Measurements from ENCODE around the gene PRMT3.

PRMT3 gene

GRCh38 chr11:20438637-20439036 lies 51.1 kb downstream of the PRMT3 start (continued):
- TF ChIP-seq ZFP69B (tag by site-specific recombination; IDR thresholded peaks at IDR 0.05), result no peak
- no peak for TF ChIP-seq SETDB1 (IDR thresholded peaks at IDR 0.05; ENCODE audit: insufficient read length, low read length)
- no peak for TF ChIP-seq ZNF521 (tag by site-specific recombination; IDR thresholded peaks at IDR 0.05)
- no peak for TF ChIP-seq ZBTB20 (tag by site-specific recombination; IDR thresholded peaks at IDR 0.05)
- TF ChIP-seq ZNF221 (tag by site-specific recombination; IDR thresholded peaks at IDR 0.05; ENCODE audit: borderline replicate concordance), result no peak

- H3K4me1 ChIP-seq (ENCODE audit: control insufficient read depth, insufficient read depth, low read length), result no peaks in the 10 kb centered on the region
- H3K27ac ChIP-seq (ENCODE audit: extremely low read depth, low read depth, low read length), result no peak overlapping the region
- peaks cover 0 to 4% of the 10 kb centered on the region in 2 experiments; a peak in 1 of 3 replicates for H3K36me3 ChIP-seq (ENCODE audit: control insufficient read depth in 2 of 2, insufficient read depth in 1 of 2, low read length in 2 of 2)
- CTCF ChIA-PET, result interaction anchor here (0.6 to 2.0 kb wide), 13 partner anchors 9 to 567 kb away, joined by 3 to 10 read pairs (median 4); no protein-coding TSS in a partner anchor
- H3K4me3 ChIP-seq (ENCODE audit: low read depth, low read length), result no peak overlapping the region
- no peak for TF ChIP-seq ZNF433 (tag by site-specific recombination; IDR thresholded peaks at IDR 0.05; ENCODE audit: low read depth)
- TF ChIP-seq ZNF677 (tag by site-specific recombination; IDR thresholded peaks at IDR 0.05), result no peak
- no peak for TF ChIP-seq ZNF37A (tag by site-specific recombination; IDR thresholded peaks at IDR 0.05)
- TF ChIP-seq ZNF302 (tag by site-specific recombination; IDR thresholded peaks at IDR 0.05; ENCODE audit: low read depth), result no peak
- TF ChIP-seq ZBTB6 (tag by site-specific recombination; IDR thresholded peaks at IDR 0.05), result no peak
- no peak for TF ChIP-seq REST (tag by site-specific recombination; IDR thresholded peaks at IDR 0.05)
- TF ChIP-seq ZNF654 (tag by site-specific recombination; IDR thresholded peaks at IDR 0.05; ENCODE audit: low read depth), result peak; percentile 45
- no peak for TF ChIP-seq ZBTB8A (tag by site-specific recombination; IDR thresholded peaks at IDR 0.05)
- no peak for TF ChIP-seq ZNF114 (tag by site-specific recombination; IDR thresholded peaks at IDR 0.05)
- H3K9me3 ChIP-seq (ENCODE audit: control insufficient read depth, insufficient read depth, low read depth, low read length), result no peaks in the 10 kb centered on the region
- POLR2A ChIA-PET, result no interaction called here
Measured at GRCh38 chr11:20443596-20443995, 56.1 kb downstream of the PRMT3 start.

- Histone ChIP-seq H3K4me3 (ENCODE audit: low read depth, low read length) (no peak overlapping the region), H3K36me3 (ENCODE audit: control insufficient read depth in 2 of 2, insufficient read depth in 1 of 2, low read length in 2 of 2) (no peaks in the 10 kb centered on the region), H3K9me3 (ENCODE audit: control insufficient read depth, insufficient read depth, low read depth, low read length) (no peaks in the 10 kb centered on the region), H3K4me1 (ENCODE audit: control insufficient read depth, insufficient read depth, low read length) (no peaks in the 10 kb centered on the region), H3K27ac (ENCODE audit: extremely low read depth, low read depth, low read length) (no peak overlapping the region)
- ChIA-PET CTCF (interaction anchor here (0.8 to 2.0 kb wide), 10 partner anchors 8 to 165 kb away, joined by 3 to 10 read pairs (median 4); no protein-coding TSS in a partner anchor), POLR2A (no interaction called here)
- no peak for TF ChIP-seq ZNF366 (tag by site-specific recombination; conservative IDR thresholded peaks at IDR 0.05)
- no peak for TF ChIP-seq ZNF24 (tag by site-specific recombination; IDR thresholded peaks at IDR 0.05)
- TF ChIP-seq REST (tag by site-specific recombination; IDR thresholded peaks at IDR 0.05), result no peak
- no peak for TF ChIP-seq PRDM10 (tag by site-specific recombination; IDR thresholded peaks at IDR 0.05)
- no peak for TF ChIP-seq ZNF580 (tag by site-specific recombination; IDR thresholded peaks at IDR 0.05)
- TF ChIP-seq ZBTB20 (tag by site-specific recombination; IDR thresholded peaks at IDR 0.05), result no peak
- no peak for TF ChIP-seq ZNF341 (tag by site-specific recombination; IDR thresholded peaks at IDR 0.05; ENCODE audit: low read depth)
- TF ChIP-seq ZSCAN4 (tag by site-specific recombination; IDR thresholded peaks at IDR 0.05), result no peak
Measured at GRCh38 chr11:20444535-20444934, 57.0 kb downstream of the PRMT3 start.
